SK-N-SH (cell line): ENCODE measurements around the gene SMU1.

ENCODE experiments used
- CTCF ChIP-seq: fragments of 200-600 bp; sonication (generic); IDR thresholded peaks from 2 replicates; pipeline ENCODE4 v1.6.1; 2017; ENCODE audit warnings: antibody characterized with exemption, mild to moderate bottlenecking, moderate library complexity
- IRF3 ChIP-seq: fragments of 150-350 bp; IDR thresholded peaks from 2 replicates; pipeline ENCODE4 v1.6.1; 2016; ENCODE audit warnings: mild to moderate bottlenecking, low read depth, low read length
- MAX ChIP-seq: IDR thresholded peaks from 2 replicates; pipeline ENCODE4 v1.4.0; 2012; ENCODE audit warnings: low read depth
- POLR2AphosphoS5 ChIP-seq: IDR thresholded peaks from 2 replicates; pipeline ENCODE4 v1.6.1; 2012; ENCODE audit warnings: low read depth, low read length
- RFX5 ChIP-seq: IDR thresholded peaks from 2 replicates; pipeline ENCODE4 v1.6.1; 2012; ENCODE audit warnings: mild to moderate bottlenecking, improper control_type of control experiment, low read length
- SMC3 ChIP-seq: IDR thresholded peaks from 2 replicates; pipeline ENCODE4 v1.6.1; 2012; ENCODE audit warnings: low read depth, low read length, improper control_type of control experiment

GRCh38 chr9:33011831-33012230, 64.6 kb downstream of the SMU1 start:
- TF ChIP-seq CTCF = no peak
- TF ChIP-seq POLR2AphosphoS5 = no peak
- no peak for TF ChIP-seq SMC3
- TF ChIP-seq IRF3 = no peak
- TF ChIP-seq RFX5 = no peak
- no peak for TF ChIP-seq MAX
